KMS-11 (cell line): Measurements from ENCODE around the gene LIPE.

Experiments used
- H2AFZ ChIP-seq: fragments of 200-600 bp; sonication (generic); 2 replicates; pipeline ENCODE4 v1.6.1; 2016; ENCODE audit warnings: antibody characterized with exemption, mixed run types, low read depth
- H3K27ac ChIP-seq: fragments of 200-600 bp; sonication (generic); 2 replicates; pipeline ENCODE4 v1.6.1; 2016; ENCODE audit warnings: mild to moderate bottlenecking, mixed run types
- H3K27me3 ChIP-seq: fragments of 200-600 bp; sonication (generic); 2 replicates; pipeline ENCODE4 v1.6.1; 2017; ENCODE audit warnings: mild to moderate bottlenecking, low read depth, mixed run types, moderate library complexity; ENCODE audit not compliant: insufficient read depth
- H3K36me3 ChIP-seq: fragments of 200-600 bp; sonication (generic); 2 replicates; pipeline ENCODE4 v1.6.1; 2017; ENCODE audit warnings: mild to moderate bottlenecking, mixed run types; ENCODE audit not compliant: insufficient read depth
- H3K4me1 ChIP-seq: fragments of 200-600 bp; sonication (generic); 2 replicates; pipeline ENCODE4 v1.6.1; 2016; ENCODE audit warnings: mild to moderate bottlenecking, low read depth, mixed run types; ENCODE audit not compliant: poor library complexity, severe bottlenecking
- H3K4me2 ChIP-seq: fragments of 200-600 bp; sonication (generic); 2 replicates; pipeline ENCODE4 v1.7.0; 2016; ENCODE audit warnings: mild to moderate bottlenecking, mixed run types
- H3K4me3 ChIP-seq: fragments of 200-600 bp; sonication (generic); IDR thresholded peaks from 2 replicates; pipeline ENCODE4 v1.6.1; 2017; ENCODE audit warnings: low read depth, low read length, mixed read lengths; ENCODE audit not compliant: insufficient read depth
- H3K79me2 ChIP-seq: fragments of 200-600 bp; sonication (generic); 2 replicates; pipeline ENCODE4 v1.6.1; 2016; ENCODE audit warnings: low read depth, mixed run types; ENCODE audit not compliant: insufficient read depth
- H3K9ac ChIP-seq: fragments of 200-600 bp; sonication (generic); 2 replicates; pipeline ENCODE4 v1.6.1; 2016; ENCODE audit warnings: mild to moderate bottlenecking, mixed run types
- H4K20me1 ChIP-seq: fragments of 200-600 bp; sonication (generic); 2 replicates; pipeline ENCODE4 v1.6.1; 2016; ENCODE audit warnings: mild to moderate bottlenecking, mixed run types; ENCODE audit not compliant: insufficient read depth
- TF ChIP-seq, protein P1 (sequence below): fragments of 200-600 bp; sonication (generic); conservative IDR thresholded peaks from 2 replicates; pipeline ENCODE4 v1.6.1; 2017; ENCODE audit warnings: low read depth, mild to moderate bottlenecking, antibody characterized with exemption, low read length, moderate library complexity, mixed read lengths

The LIPE gene

DNA sequence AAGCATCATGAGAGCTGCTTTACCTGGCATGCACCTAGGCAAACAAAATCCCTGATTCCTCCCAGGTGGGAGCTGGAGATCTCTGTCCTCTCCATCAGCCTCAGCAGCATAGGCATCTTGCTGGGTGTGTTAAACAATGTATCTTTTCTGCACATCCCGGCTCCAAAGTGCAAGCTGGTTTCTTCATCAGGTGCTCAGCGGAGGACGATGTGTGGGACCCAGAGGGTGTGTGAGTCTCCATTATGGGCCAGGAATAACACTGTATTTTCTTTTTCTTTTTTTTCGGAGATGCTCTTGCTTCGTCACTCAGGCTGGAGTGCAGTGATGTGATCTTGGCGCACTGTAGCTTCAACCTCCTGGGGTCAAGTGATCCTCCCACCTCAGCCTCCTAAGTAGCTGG lies 47.0 kb downstream of the LIPE start:
- Histone ChIP-seq H3K79me2 (no peaks in the 10 kb centered on the region), H3K27ac (no peak overlapping the region), H3K36me3 (no peaks in the 10 kb centered on the region), H3K9ac (no peak overlapping the region), H3K27me3 (peaks cover 29% of the 10 kb centered on the region), H4K20me1 (no peaks in the 10 kb centered on the region), H3K4me3 (no peak overlapping the region), H3K4me1 (no peaks in the 10 kb centered on the region), H2AFZ (no peak overlapping the region), H3K4me2 (no peak overlapping the region)
- TF ChIP-seq, protein P1, sequence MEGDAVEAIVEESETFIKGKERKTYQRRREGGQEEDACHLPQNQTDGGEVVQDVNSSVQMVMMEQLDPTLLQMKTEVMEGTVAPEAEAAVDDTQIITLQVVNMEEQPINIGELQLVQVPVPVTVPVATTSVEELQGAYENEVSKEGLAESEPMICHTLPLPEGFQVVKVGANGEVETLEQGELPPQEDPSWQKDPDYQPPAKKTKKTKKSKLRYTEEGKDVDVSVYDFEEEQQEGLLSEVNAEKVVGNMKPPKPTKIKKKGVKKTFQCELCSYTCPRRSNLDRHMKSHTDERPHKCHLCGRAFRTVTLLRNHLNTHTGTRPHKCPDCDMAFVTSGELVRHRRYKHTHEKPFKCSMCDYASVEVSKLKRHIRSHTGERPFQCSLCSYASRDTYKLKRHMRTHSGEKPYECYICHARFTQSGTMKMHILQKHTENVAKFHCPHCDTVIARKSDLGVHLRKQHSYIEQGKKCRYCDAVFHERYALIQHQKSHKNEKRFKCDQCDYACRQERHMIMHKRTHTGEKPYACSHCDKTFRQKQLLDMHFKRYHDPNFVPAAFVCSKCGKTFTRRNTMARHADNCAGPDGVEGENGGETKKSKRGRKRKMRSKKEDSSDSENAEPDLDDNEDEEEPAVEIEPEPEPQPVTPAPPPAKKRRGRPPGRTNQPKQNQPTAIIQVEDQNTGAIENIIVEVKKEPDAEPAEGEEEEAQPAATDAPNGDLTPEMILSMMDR: no peak

DNA sequence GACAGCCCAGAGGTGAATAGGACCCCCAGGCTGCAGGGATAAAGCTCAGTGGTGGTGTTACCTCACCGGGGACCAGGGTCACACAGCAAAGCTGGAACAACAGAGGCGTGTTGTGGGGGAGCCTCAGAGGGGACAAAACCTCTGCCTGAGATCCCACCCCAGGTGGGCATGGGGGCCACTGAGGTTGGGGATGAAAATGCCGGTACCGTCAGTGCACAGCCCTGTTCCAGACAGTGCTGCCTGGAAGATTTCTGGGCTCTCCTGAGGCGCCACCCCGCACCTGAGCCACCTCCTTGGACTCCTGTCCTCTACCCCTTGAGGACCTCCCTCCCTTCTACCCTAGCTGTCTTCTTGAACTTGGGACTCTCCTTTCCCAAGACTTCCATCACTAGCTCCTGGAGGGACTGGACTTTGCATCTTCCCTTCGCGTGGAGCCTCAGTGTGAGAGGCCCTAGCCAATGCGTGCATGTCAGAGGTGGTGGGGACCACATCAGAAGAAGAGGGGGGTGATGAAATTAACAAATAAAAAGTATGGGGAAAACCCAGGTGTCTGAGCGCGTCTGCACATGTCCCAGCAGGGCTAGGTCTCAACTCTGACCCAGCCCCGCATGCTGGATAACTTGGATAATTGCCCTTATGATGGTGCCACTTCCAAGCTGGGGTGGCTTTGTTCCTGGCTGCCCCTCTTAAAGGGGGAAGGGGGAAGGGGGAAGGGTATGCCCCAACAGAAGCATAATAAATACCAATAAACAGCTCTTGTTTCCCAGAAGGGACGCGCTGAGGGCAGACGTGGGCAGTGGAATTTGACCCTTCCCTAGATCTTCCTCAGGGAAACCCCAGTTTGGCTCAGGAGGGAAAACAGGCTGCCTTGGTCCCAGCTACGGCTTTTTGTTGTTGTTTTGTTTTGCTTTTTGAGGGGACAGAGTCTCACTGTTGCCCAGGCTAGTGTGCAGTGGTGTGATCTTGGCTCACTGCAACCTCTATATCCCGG lies 48.7 kb downstream of the LIPE start:
- H2AFZ ChIP-seq: no peak overlapping the region
- no peak overlapping the region for H3K4me2 ChIP-seq
- TF ChIP-seq, protein P1: no peak
- H3K79me2 ChIP-seq: no peaks in the 10 kb centered on the region
- no peak overlapping the region for H3K27ac ChIP-seq
- no peaks in the 10 kb centered on the region for H4K20me1 ChIP-seq
- H3K27me3 ChIP-seq: peaks cover 26% of the 10 kb centered on the region
- H3K4me3 ChIP-seq: no peak overlapping the region
- H3K9ac ChIP-seq: no peak overlapping the region
- no peaks in the 10 kb centered on the region for H3K4me1 ChIP-seq
- H3K36me3 ChIP-seq: no peaks in the 10 kb centered on the region

DNA sequence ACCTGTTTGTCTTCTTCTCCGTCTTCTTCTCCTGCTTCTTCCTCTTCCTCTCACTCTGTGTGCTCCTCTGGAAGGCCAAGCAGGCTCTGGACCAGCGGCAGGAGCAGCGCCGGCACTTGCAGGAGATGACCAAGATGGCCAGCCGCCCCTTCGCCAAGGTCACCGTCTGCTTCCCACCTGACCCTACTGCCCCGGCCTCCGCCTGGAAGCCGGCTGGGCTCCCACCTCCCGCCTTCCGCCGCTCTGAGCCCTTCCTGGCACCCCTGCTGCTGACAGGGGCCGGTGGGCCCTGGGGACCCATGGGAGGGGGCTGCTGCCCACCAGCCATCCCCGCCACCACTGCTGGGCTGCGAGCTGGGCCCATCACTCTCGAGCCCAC lies 51.0 kb downstream of the LIPE start:
- Histone ChIP-seq H2AFZ (no peak overlapping the region), H3K9ac (no peak overlapping the region), H3K79me2 (no peaks in the 10 kb centered on the region), H3K36me3 (no peaks in the 10 kb centered on the region), H3K27ac (no peak overlapping the region), H3K4me3 (no peak overlapping the region), H3K4me1 (no peaks in the 10 kb centered on the region), H3K4me2 (no peak overlapping the region), H3K27me3 (peaks cover 13% of the 10 kb centered on the region), H4K20me1 (no peaks in the 10 kb centered on the region)
- TF ChIP-seq, protein P1: no peak

DNA sequence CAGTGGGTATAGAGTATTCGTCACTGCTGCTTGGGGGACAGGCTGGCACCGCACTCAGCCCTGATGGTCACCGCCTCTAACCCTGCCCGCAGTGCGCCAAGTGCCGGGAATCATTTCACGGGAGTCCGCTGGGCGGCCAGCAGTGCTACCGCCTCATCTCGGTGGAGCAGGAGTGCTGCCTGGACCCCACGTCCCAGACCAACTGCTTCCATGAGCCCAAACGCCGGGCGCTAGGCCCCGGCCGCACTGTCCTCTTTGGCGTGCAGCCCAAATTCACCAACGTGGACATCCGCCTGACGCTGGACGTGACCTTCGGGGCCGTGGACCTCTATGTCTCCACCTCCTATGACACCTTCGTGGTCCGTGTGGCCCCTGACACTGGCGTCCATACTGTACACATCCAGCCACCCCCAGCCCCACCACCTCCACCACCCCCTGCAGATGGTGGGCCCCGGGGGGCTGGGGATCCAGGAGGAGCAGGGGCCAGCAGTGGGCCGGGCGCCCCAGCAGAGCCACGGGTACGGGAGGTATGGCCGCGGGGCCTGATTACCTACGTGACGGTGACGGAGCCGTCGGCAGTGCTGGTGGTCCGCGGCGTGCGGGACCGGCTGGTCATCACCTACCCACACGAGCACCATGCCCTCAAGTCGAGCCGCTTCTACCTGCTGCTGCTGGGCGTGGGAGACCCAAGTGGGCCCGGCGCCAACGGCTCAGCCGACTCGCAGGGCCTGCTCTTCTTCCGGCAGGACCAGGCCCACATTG lies 51.6 kb downstream of the LIPE start:
- Histone ChIP-seq H3K4me1 (no peaks in the 10 kb centered on the region), H3K36me3 (no peaks in the 10 kb centered on the region), H3K4me2 (no peak overlapping the region), H3K27me3 (peaks cover 10% of the 10 kb centered on the region), H4K20me1 (no peaks in the 10 kb centered on the region), H3K4me3 (no peak overlapping the region), H3K27ac (no peak overlapping the region), H3K9ac (no peak overlapping the region), H2AFZ (no peak overlapping the region), H3K79me2 (no peaks in the 10 kb centered on the region)
- TF ChIP-seq, protein P1: no peak
